B cell (primary cell): ENCODE data around the gene HLA-G. TPM values are rescaled to one million over a fixed set of nuclear protein-coding genes. Genes with fewer than 3 reads are reported as not detected.

Source experiments
- ATAC-seq: fragments of 200-7000 bp; cut with Tn5 transposase; one replicate; pipeline ENCODE4 v1.10.0; 2021; ENCODE audit warnings: low read depth, mild to moderate bottlenecking, moderate number of reproducible peaks, moderate library complexity
- CTCF ChIA-PET: fragments of 350-600 bp; sonication (Branson Sonifier 250); formaldehyde crosslinking; loops from one replicate; lab custom pipeline; 2021; ENCODE audit warnings: antibody characterized with exemption, inconsistent platforms; lab: Charles Lee
- POLR2A ChIA-PET: fragments of 350-600 bp; sonication (Branson Sonifier 250); formaldehyde crosslinking; loops from one replicate; lab custom pipeline; 2021; ENCODE audit warnings: antibody characterized with exemption; lab: Charles Lee
- DNase-seq: peaks from one replicate; pipeline ENCODE4 v3.0.0; 2013
- H2AFZ ChIP-seq: 2 replicates; pipeline ENCODE4 v1.6.1; 2012; ENCODE audit warnings: mild to moderate bottlenecking, low read depth, low read length; ENCODE audit not compliant: insufficient read depth, poor library complexity, severe bottlenecking
- H3K27ac ChIP-seq, 2 donors: 1 replicate in 1 of 2; 2 replicates in 1 of 2; pipeline ENCODE4 v1.5.1; 2012 to 2013; ENCODE audit warnings: low read length in 2 of 2, mild to moderate bottlenecking in 2 of 2, moderate library complexity in 1 of 2
- H3K27me3 ChIP-seq, 4 experiments: fragments of 200-600 bp in 1 of 4; sonication (generic) in 1 of 4; replicated peaks in 1 of 4; 1 replicate in 2 of 4; 2 replicates in 2 of 4; pipeline versions ENCODE4 v1.6.1 to v1.7.0; 2013 to 2016; ENCODE audit warnings: low read length in 3 of 4, mild to moderate bottlenecking in 2 of 4, mixed read lengths in 1 of 4, moderate library complexity in 1 of 4; ENCODE audit not compliant: insufficient read depth in 4 of 4, control insufficient read depth in 3 of 4; ENCODE audit errors: control extremely low read depth in 1 of 4
- H3K36me3 ChIP-seq, 2 experiments: replicated peaks in 1 of 2; 1 replicate in 1 of 2; 2 replicates in 1 of 2; pipeline versions ENCODE4 v1.6.1 to v1.7.1; 2013; ENCODE audit warnings: low read length in 1 of 2; ENCODE audit not compliant: insufficient read depth in 2 of 2, control insufficient read depth in 1 of 2; ENCODE audit errors: control extremely low read depth in 1 of 2, extremely low read depth in 1 of 2
- H3K4me1 ChIP-seq, 2 donors: fragments of 200-600 bp in 1 of 2; sonication (generic) in 1 of 2; 1 replicate in 1 of 2; 2 replicates in 1 of 2; pipeline versions ENCODE4 v1.5.1 to v1.6.1; 2013 to 2017; ENCODE audit warnings: low read length in 2 of 2; ENCODE audit not compliant: control insufficient read depth in 2 of 2, insufficient read depth in 2 of 2
- H3K4me2 ChIP-seq: replicated peaks from 2 replicates; pipeline ENCODE3; 2012; ENCODE audit warnings: mild to moderate bottlenecking, low read depth, low read length; ENCODE audit not compliant: poor library complexity, severe bottlenecking
- H3K4me3 ChIP-seq, 5 experiments: fragments of 200-600 bp in 1 of 5; sonication (generic) in 1 of 5; 1 replicate in 3 of 5; 2 replicates in 2 of 5; pipeline versions ENCODE4 v1.5.1 to v1.7.0; 2011 to 2016; ENCODE audit warnings: low read length in 4 of 5, mild to moderate bottlenecking in 4 of 5, low read depth in 2 of 5, control low read depth in 1 of 5, moderate library complexity in 1 of 5; ENCODE audit not compliant: insufficient read depth in 1 of 5; ENCODE audit errors: control extremely low read depth in 1 of 5, extremely low read depth in 1 of 5
- H3K79me2 ChIP-seq: fragments of 200-600 bp; sonication (generic); one replicate; pipeline ENCODE4 v1.6.0; 2016; ENCODE audit warnings: low read length; ENCODE audit not compliant: control insufficient read depth, insufficient read depth
- H3K9ac ChIP-seq: fragments of 200-600 bp; sonication (generic); 2 replicates; pipeline ENCODE4 v1.6.1; 2017; ENCODE audit warnings: mild to moderate bottlenecking, low read length, moderate library complexity
- H3K9me3 ChIP-seq, 3 donors: one replicate each; pipeline versions ENCODE4 v1.6.1 to v1.7.1; 2013; ENCODE audit warnings: low read length in 2 of 3; ENCODE audit not compliant: control insufficient read depth in 2 of 3, insufficient read depth in 1 of 3; ENCODE audit errors: control extremely low read depth in 1 of 3
- H4K20me1 ChIP-seq: 2 replicates; pipeline ENCODE4 v1.6.0; 2012; ENCODE audit warnings: mild to moderate bottlenecking, low read length; ENCODE audit not compliant: insufficient read depth, control insufficient read depth, poor library complexity, severe bottlenecking
- H3K27ac Mint-ChIP-seq: one replicate; pipeline ENCODE4 v1.8.0; 2021; ENCODE audit warnings: mixed read lengths
- H3K27me3 Mint-ChIP-seq: one replicate; pipeline ENCODE4 v1.8.0; 2021; ENCODE audit warnings: mixed read lengths
- H3K4me1 Mint-ChIP-seq: one replicate; pipeline ENCODE4 v1.8.0; 2021; ENCODE audit warnings: mixed read lengths
- H3K4me3 Mint-ChIP-seq: one replicate; pipeline ENCODE4 v1.8.0; 2021; ENCODE audit warnings: mixed read lengths
- H3K9me3 Mint-ChIP-seq: one replicate; pipeline ENCODE4 v1.8.0; 2022; ENCODE audit warnings: mixed read lengths; ENCODE audit not compliant: insufficient read depth
- CTCF ChIP-seq: fragments of 200-600 bp; IDR thresholded peaks from one replicate; pipeline ENCODE4 v1.8.0; 2022; ENCODE audit warnings: antibody characterized with exemption, mild to moderate bottlenecking
- EZH2 ChIP-seq: IDR thresholded peaks from 2 replicates; pipeline ENCODE4 v1.6.1; 2012; ENCODE audit warnings: borderline replicate concordance, low read depth, mild to moderate bottlenecking, moderate library complexity, low read length; ENCODE audit not compliant: insufficient read depth, poor library complexity, severe bottlenecking
- WGBS: methylation state at CpG from one replicate; pipeline ENCODE4 v1.1.5; 2013; ENCODE audit warnings: missing lambda C conversion rate; ENCODE audit not compliant: insufficient coverage; 5-methylcytosine and 5-hydroxymethylcytosine counted together
- intact Hi-C: fragments of 100-400 bp; cut with micrococcal nuclease; formaldehyde crosslinking; loops from one replicate; pipeline ENCODE4 v1.10.0; 2022
- polyA plus RNA-seq: library from polyadenylated mRNA; depleted of rRNA; stranded (reverse); fragments of >200 nt; gene quantifications from 2 replicates; pipeline ENCODE4 v1.2.3, GENCODE V29; 2012
- total RNA-seq, 2 donors: library from RNA; stranded (reverse); fragments of 120-200 nt in 1 of 2; gene quantifications; 1 replicate in 1 of 2; 2 replicates in 1 of 2; pipeline versions ENCODE4 v1.2.3 to v1.2.4, GENCODE V29; 2013 to 2022

Gene HLA-G
- total and polyA plus RNA-seq, 2 donors (not counting 1 experiment from before 2014, with no cell fraction given), result 1.2 to 8.8 TPM

- CTCF ChIA-PET, result no interaction called here
- Histone ChIP-seq H2AFZ (no peak overlapping the region), H3K27me3 (peaks cover 0 to 22% (median 17%) of the 10 kb centered on the region in 4 experiments), H3K9ac (no peak overlapping the region), H3K4me1 (peaks cover 5 to 10% of the 10 kb centered on the region in 2 donors), H3K9me3 (no peaks in the 10 kb centered on the region), H3K27ac (no peak overlapping the region), H3K79me2 (no peaks in the 10 kb centered on the region), H3K36me3 (no peaks in the 10 kb centered on the region), H3K4me3 (no peak overlapping the region), H4K20me1 (no peaks in the 10 kb centered on the region), H3K4me2 (no peak overlapping the region)
- POLR2A ChIA-PET, result no interaction called here
- H3K4me1 Mint-ChIP-seq, result peaks cover 10% of the 10 kb centered on the region
- TF ChIP-seq CTCF (no peak), EZH2 (no peak)
- H3K9me3 Mint-ChIP-seq, result no peaks in the 10 kb centered on the region
- DNase-seq, result no peak
- WGBS, result 0% methylated on average over 1 of the region's 2 CpGs
- H3K4me3 Mint-ChIP-seq, result no peak overlapping the region
- intact Hi-C loops, result no loop called here
- peaks cover 35% of the 10 kb centered on the region for H3K27me3 Mint-ChIP-seq
- ATAC-seq, result no peak
- H3K27ac Mint-ChIP-seq, result no peak overlapping the region
These were observed 30.5 kb upstream of the HLA-G start for GRCh38 chr6:29797135-29797534.

GRCh38 chr6:29797966-29798365 lies 29.7 kb upstream of the HLA-G start:
- CTCF ChIA-PET, result no interaction called here
- no peak overlapping the region for H3K9ac ChIP-seq
- DNase-seq, result no peak
- peaks cover 0 to 22% (median 17%) of the 10 kb centered on the region in 4 experiments for H3K27me3 ChIP-seq
- H3K27me3 Mint-ChIP-seq, result peaks cover 35% of the 10 kb centered on the region
- H3K4me1 ChIP-seq, result peaks cover 4% of the 10 kb centered on the region in 2 donors
- intact Hi-C loops, result no loop called here
- no peaks in the 10 kb centered on the region for H3K36me3 ChIP-seq
- H4K20me1 ChIP-seq, result no peaks in the 10 kb centered on the region
- WGBS, result 80% methylated on average over 2 of the region's 5 CpGs
- ATAC-seq, result no peak
- peaks cover 6% of the 10 kb centered on the region for H3K4me1 Mint-ChIP-seq
- H3K9me3 ChIP-seq, result no peaks in the 10 kb centered on the region
- H3K9me3 Mint-ChIP-seq, result no peaks in the 10 kb centered on the region
- H2AFZ ChIP-seq, result no peak overlapping the region
- H3K27ac ChIP-seq, result no peak overlapping the region
- H3K27ac Mint-ChIP-seq, result no peak overlapping the region
- H3K4me3 Mint-ChIP-seq, result no peak overlapping the region
- POLR2A ChIA-PET, result no interaction called here
- no peaks in the 10 kb centered on the region for H3K79me2 ChIP-seq
- H3K4me3 ChIP-seq, result no peak overlapping the region
- TF ChIP-seq CTCF, result no peak
- no peak for TF ChIP-seq EZH2
- no peak overlapping the region for H3K4me2 ChIP-seq
